Testis (tissue), 3 donors: ENCODE data around the gene LRRIQ1. TPM values are rescaled to one million over a fixed set of nuclear protein-coding genes. Genes with fewer than 3 reads are reported as not detected.

Source experiments
- DNase-seq: peaks from one replicate; pipeline ENCODE4 v3.0.0-alpha.2; 2019
- H3K27ac ChIP-seq, 2 donors: fragments of 200-600 bp; sonication (generic); one replicate each; pipeline ENCODE4 v1.5.1; 2019
- H3K27me3 ChIP-seq: fragments of 200-600 bp; sonication (generic); one replicate; pipeline ENCODE4 v1.5.1; 2019
- H3K36me3 ChIP-seq: fragments of 200-600 bp; sonication (generic); one replicate; pipeline ENCODE4 v1.5.1; 2017; ENCODE audit warnings: low read depth; ENCODE audit errors: missing control alignments
- H3K4me1 ChIP-seq: fragments of 200-600 bp; sonication (generic); one replicate; pipeline ENCODE4 v1.5.1; 2019
- H3K4me3 ChIP-seq, 2 donors: fragments of 200-600 bp; sonication (generic); one replicate each; pipeline ENCODE4 v1.5.1; 2017 to 2019
- H3K9me3 ChIP-seq: fragments of 200-600 bp; sonication (generic); one replicate; pipeline ENCODE4 v1.5.1; 2017
- POLR2A ChIP-seq: fragments of 450-650 bp; IDR thresholded peaks from one replicate; pipeline ENCODE4 v1.6.1; 2017; ENCODE audit warnings: antibody characterized with exemption, mild to moderate bottlenecking, moderate library complexity
- WGBS, 2 donors: methylation state at CpG; one replicate each; pipeline ENCODE4 v1.1.5; 2018; 5-methylcytosine and 5-hydroxymethylcytosine counted together
- intact Hi-C: fragments of 100-400 bp; cut with DNase I; formaldehyde crosslinking; loops from one replicate; pipeline ENCODE4 v1.15.1; 2023; ENCODE audit warnings: low total_unique reads
- polyA plus RNA-seq: library from polyadenylated mRNA; stranded (reverse); fragments of 350-450 nt; fragmentation: Illumina TruSeq; extraction: RNeasy Lipid Tissue Mini Kit (QIAGEN cat#74804); gene quantifications from one replicate; pipeline ENCODE4 v1.2.3, GENCODE V29; 2014; ENCODE audit warnings: low read depth, low replicate concordance; ENCODE audit not compliant: insufficient read depth
- total RNA-seq, 2 donors: library from RNA; depleted of rRNA; stranded (reverse); fragments of >200 nt; gene quantifications; one replicate each; pipeline ENCODE4 v1.2.3, GENCODE V29; 2016
- TF ChIP-seq, protein P1 (sequence below), 3 experiments: fragments of 450-650 bp in 2 of 3; fragments of 200-600 bp in 1 of 3; sonication (generic) in 1 of 3; IDR thresholded peaks; one replicate each; pipeline ENCODE4 v1.5.1; 2016 to 2019; ENCODE audit warnings: antibody characterized with exemption in 3 of 3, mild to moderate bottlenecking in 2 of 3, moderate library complexity in 1 of 3

Gene LRRIQ1
- total and polyA plus RNA-seq, 3 donors from 2014 or later, result 9.6 to 29.0 (median 13.2) TPM

DNA sequence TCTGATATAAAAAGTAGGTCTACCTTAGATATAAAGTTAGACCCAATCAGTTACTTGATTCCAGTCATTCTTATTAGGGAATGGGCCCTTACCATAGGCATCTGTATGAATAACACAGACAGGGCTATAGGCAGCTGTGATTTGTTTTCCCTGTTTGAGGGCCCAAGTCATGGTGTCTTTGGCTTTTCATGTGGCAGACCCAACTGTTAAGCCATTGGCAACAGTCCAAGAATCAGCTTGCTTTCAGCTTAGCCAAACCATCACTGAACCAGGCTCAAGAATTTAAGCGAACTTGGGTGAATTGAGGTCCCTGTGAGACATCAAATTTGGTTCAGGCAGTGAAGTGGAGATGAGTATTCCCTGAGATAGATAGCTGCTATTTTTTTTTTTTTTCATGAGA lies 111.2 kb downstream of the LRRIQ1 start:
- Histone ChIP-seq H3K9me3 (no peaks in the 10 kb centered on the region), H3K4me1 (no peaks in the 10 kb centered on the region), H3K36me3 (no peaks in the 10 kb centered on the region), H3K27me3 (no peaks in the 10 kb centered on the region), H3K27ac (no peak overlapping the region), H3K4me3 (no peak overlapping the region)
- intact Hi-C loops, result no loop called here
- 88 to 95% methylated on average over 1 of the region's 1 CpG for WGBS, 2 donors
- no peak for DNase-seq
- no peak for TF ChIP-seq POLR2A
- TF ChIP-seq, protein P1, sequence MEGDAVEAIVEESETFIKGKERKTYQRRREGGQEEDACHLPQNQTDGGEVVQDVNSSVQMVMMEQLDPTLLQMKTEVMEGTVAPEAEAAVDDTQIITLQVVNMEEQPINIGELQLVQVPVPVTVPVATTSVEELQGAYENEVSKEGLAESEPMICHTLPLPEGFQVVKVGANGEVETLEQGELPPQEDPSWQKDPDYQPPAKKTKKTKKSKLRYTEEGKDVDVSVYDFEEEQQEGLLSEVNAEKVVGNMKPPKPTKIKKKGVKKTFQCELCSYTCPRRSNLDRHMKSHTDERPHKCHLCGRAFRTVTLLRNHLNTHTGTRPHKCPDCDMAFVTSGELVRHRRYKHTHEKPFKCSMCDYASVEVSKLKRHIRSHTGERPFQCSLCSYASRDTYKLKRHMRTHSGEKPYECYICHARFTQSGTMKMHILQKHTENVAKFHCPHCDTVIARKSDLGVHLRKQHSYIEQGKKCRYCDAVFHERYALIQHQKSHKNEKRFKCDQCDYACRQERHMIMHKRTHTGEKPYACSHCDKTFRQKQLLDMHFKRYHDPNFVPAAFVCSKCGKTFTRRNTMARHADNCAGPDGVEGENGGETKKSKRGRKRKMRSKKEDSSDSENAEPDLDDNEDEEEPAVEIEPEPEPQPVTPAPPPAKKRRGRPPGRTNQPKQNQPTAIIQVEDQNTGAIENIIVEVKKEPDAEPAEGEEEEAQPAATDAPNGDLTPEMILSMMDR (IDR thresholded peaks at IDR 0.05), result no peak

DNA sequence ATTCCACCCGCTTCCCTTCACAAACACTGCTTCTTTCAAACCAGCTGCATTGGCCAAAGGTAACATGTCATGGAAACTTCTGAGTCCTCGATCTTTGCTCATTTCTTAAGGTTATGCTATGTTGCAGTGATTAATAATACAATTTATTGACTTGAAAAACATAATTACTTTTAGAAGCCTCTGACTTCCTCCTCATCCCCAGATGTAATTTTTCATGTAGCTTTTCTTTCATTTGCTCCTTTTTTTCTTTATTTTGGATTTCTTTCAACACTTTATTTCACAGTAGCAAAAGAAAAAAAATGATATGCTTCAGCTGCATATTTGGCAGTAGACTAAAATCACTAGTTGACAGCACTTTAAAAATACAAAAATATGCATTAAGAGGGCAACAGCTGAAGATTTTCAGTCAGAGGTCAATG lies 116.2 kb downstream of the LRRIQ1 start:
- no peak for TF ChIP-seq POLR2A
- TF ChIP-seq, protein P1 (IDR thresholded peaks at IDR 0.05), result no peak
- Histone ChIP-seq H3K9me3 (no peaks in the 10 kb centered on the region), H3K27ac (no peak overlapping the region), H3K4me1 (no peaks in the 10 kb centered on the region), H3K36me3 (no peaks in the 10 kb centered on the region), H3K27me3 (no peaks in the 10 kb centered on the region), H3K4me3 (no peak overlapping the region)
- 59 to 74% methylated on average over 2 of the region's 2 CpGs for WGBS, 2 donors
- intact Hi-C loops, result no loop called here
- DNase-seq, result no peak

DNA sequence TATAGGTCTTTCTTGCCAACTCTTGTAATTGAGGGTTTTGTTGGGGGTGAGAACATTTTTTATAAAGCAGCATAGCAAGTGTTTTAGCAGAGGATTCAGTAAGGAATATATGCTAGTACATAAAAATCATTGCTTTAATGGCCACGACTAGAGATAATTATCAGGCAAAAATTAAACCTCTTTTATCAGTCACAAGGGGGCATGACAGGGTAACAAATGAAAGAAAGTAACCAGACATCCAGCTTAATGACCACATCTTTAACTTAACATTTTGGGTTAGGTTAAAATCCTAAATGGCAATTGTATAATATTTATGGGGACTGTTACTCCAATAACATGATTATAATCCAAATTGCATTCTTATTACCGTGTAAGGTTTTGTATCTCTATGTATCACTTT lies 119.6 kb downstream of the LRRIQ1 start:
- H3K9me3 ChIP-seq, result no peaks in the 10 kb centered on the region
- H3K4me3 ChIP-seq, result no peak overlapping the region
- no peaks in the 10 kb centered on the region for H3K4me1 ChIP-seq
- no peak for DNase-seq
- no peaks in the 10 kb centered on the region for H3K27me3 ChIP-seq
- no peak overlapping the region for H3K27ac ChIP-seq
- intact Hi-C loops, result no loop called here
- 31 to 40% methylated on average over 2 of the region's 2 CpGs for WGBS, 2 donors
- TF ChIP-seq POLR2A, result no peak
- TF ChIP-seq, protein P1 (IDR thresholded peaks at IDR 0.05), result no peak
- no peaks in the 10 kb centered on the region for H3K36me3 ChIP-seq

DNA sequence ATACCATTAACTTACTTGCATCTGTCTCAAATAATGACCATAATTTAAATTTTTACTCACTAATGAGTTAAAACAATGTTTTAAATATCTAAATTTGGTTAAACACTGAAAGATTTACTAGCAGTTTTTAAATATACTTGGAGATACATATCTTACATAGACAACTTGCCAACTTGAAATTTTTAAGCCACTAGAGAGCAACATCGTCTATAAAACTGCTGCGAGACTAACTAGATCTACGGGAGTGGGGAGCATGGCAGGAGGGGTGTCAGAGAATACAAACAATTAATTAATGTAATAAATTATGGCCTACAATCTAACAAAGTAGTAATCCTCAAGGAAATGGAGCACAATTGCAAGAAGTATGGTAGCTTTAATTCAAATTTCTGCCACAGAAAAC lies 120.4 kb downstream of the LRRIQ1 start:
- no peak for TF ChIP-seq POLR2A
- TF ChIP-seq, protein P1 (IDR thresholded peaks at IDR 0.05), result no peak
- DNase-seq, result no peak
- Histone ChIP-seq H3K27me3 (no peaks in the 10 kb centered on the region), H3K27ac (no peak overlapping the region), H3K36me3 (no peaks in the 10 kb centered on the region), H3K4me3 (no peak overlapping the region), H3K4me1 (no peaks in the 10 kb centered on the region), H3K9me3 (no peaks in the 10 kb centered on the region)
- intact Hi-C loops, result no loop called here
- 48 to 67% methylated on average over 3 of the region's 3 CpGs for WGBS, 2 donors

DNA sequence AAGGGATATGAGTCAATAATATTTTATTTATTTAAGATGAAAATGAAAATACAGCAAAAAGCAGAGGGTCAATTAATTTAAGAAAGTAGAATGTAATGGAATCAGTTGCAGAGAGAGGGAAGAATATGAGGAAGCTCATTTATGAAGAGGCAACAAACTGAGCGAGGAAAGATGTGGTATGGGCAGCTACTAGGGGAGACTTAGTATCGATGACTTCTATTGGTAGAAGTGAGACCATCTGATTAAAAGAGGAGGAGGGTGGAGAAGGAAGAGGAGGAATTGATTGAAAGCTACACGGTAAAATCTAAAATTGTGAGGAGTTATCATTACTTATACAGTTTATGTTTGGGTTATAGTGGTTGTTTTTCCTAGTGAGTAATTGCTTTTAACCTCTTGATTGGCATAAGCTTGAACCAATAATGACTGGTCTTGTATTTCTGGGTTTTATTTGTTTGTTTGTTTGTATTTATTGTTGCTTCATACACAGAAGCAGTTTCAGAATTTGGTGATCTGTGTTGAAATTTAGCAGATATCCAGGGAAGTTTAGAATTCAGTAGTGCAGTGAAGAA lies 121.0 kb downstream of the LRRIQ1 start:
- intact Hi-C loops, result no loop called here
- TF ChIP-seq, protein P1 (IDR thresholded peaks at IDR 0.05), result no peak
- Histone ChIP-seq H3K4me3 (no peak overlapping the region), H3K4me1 (no peaks in the 10 kb centered on the region), H3K27ac (no peak overlapping the region), H3K9me3 (no peaks in the 10 kb centered on the region), H3K27me3 (no peaks in the 10 kb centered on the region), H3K36me3 (no peaks in the 10 kb centered on the region)
- DNase-seq, result no peak
- 82 to 89% methylated on average over 3 of the region's 3 CpGs for WGBS, 2 donors
